HG02642 (cell line): ENCODE data around the gene UPK2.

ENCODE experiments used
- ATAC-seq: cut with Tn5 transposase; IDR thresholded peaks from one replicate; pipeline ENCODE4 v1.9.1; 2021; ENCODE audit warnings: mild to moderate bottlenecking; ENCODE audit not compliant: unreplicated experiment, poor library complexity

Gene UPK2

DNA sequence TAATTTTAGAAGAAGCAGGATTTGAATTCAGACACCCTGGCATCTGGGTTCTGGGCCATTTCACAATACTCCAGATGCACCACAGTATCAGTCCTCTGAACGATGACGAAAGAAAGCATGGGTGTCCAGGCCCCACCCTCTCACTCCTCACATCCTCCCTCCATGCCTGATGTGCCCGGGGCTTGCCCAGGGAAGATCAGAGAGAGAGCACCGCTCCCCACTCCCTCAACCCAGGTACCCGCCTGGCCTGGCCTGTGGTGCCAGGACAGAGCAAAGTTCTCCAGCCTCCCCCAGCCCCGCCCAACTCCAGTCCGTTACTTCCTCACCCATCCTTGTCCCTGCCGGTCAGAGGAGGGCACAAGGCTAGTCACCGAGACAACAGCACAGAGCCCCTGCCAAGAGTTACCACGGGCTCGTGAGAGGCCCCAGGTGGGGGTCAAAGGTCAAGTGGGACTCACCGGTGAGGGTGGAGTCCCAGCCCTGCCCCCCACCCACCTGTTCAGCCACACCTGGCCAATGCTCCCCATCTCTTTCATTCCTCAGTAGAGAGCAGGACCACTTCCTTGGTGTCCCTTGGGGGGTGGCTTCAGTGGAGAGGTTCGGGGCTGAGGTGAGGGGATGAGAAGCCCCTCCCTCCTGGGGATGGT, 38.5 kb upstream of the UPK2 start:
- ATAC-seq = no peak

DNA sequence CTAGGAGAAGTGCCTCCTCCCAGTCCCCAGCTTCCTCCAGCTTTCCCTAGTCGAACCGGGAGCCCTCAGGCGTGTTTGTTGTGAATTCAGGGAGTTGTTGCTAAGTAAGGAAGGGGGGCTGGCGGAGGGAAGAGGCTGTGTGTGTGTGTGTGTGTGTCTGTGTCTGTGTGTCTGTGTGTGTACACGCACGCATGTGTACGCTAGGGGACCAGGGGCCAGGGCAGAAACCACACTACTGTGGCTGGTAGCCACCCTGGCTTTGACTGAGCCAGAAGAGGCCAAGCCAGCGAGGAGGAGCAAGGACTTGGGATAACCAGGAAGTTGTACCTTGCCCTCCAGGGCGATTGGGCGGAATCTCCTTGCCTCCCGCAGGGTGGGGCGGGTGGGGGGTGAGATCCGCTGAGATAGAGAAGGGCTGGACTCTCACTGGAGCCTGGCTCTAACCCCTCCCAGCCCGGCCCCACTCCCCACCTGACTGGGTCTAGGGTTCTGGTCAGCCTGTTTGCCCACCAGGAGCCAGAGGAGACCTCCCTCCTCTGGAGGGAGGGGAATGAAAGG, 37.9 kb upstream of the UPK2 start:
- ATAC-seq = no peak

DNA sequence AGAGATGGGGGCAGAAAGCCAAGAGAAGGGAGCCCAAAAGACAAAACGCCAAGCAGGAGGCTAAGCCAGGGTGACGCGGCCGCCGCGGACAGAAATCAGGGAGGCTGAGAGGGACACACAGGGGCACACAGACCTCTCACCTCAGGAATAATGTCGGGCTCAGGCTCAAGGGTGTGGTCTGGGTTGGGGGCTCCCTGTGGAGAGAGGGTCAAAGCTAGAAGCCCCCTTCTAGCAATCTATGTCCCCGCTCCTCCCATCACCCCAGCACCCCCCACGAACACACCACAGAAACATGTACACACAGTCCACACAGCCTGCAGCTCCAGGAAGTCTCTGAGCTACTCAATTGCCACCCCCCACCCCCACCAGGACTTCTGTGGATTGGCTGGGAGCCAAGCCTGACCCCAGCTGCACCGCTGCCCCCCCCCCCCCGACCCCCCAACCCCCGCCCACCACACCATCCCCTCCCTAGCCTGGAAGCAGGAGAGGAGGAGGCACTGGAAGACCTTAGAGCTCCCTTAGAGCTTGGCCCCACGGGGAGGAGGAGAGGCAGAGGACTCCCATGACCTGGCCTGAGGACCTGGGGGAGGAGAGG, 37.3 kb upstream of the UPK2 start:
- ATAC-seq = no peak

DNA sequence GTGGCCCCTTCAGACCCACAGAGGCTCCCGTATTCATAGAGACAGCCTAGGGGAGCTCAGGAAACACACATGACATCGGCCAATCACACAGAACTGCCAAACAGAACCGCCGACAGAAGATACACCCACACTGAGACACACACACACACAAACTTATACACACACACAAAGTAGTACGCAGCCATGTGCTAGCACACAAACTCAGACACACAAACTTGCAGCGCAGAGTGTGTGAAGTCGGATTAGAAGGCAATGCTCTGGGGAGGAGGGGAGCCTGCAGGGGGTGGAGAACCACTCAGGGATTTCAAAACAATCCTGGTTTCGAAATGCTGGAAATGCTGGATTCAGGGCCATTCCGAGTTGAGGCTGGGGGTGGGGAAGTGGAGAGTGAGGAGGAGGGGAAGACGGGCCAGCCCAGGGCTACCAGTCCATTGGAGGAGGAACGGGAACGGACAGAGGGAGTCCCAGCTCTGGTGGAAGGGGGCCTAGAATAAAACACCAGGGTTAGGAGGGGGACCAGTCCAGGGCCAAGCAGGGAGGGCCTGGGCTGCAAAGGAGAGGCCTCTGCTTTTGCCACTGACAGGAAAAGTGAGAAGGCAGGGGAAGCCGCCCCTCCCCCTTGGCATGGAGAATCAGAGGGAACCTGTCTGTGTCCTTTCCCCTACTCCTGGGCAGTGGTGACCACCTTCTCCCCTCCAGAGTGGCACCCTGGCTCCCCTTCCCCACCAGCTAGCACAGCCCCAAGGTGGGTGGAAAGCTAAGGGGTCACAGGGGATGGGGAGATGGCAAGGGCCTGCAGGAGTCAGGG, 34.8 kb upstream of the UPK2 start:
- no peak for ATAC-seq

DNA sequence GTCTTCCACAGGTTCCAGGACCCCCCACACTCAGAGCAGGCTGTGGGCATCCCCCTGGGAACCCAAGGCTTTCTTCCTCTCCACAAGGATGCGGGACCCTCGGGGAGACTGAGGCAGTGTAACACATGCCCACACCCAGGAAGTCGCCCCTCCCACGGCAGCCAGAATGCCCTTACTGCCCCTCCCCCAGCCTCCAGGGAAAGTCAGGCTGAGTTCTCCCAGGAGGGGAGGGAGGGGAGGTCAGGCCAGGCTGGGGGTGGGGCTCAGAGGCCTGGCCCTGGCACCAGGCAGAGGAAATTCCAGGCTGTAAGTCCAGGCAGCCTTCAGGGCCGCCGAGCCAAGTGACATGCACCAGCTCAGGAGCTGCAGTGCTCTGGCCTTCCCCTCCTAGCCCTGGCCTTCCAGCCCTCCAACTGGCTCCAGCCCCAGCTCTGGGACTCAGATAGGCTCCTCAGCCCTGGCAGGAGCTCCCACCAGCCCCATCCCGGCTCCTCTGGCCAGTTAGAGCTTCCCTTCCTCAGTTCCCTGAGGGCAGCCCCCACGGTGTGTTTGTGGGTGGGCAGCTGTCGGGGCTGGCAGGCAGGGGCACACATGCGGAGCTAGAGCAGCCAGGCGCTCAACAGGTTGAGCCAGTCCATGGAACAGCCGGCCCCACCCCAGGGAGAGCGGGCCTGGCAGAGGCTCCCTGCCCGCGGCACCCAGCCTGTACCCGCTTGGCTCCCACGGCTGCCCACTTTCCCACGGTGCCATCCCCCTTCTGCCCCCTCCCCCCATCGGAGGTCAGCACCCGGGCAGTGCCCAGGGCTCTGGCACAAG, 34.0 kb upstream of the UPK2 start:
- ATAC-seq = no peak

DNA sequence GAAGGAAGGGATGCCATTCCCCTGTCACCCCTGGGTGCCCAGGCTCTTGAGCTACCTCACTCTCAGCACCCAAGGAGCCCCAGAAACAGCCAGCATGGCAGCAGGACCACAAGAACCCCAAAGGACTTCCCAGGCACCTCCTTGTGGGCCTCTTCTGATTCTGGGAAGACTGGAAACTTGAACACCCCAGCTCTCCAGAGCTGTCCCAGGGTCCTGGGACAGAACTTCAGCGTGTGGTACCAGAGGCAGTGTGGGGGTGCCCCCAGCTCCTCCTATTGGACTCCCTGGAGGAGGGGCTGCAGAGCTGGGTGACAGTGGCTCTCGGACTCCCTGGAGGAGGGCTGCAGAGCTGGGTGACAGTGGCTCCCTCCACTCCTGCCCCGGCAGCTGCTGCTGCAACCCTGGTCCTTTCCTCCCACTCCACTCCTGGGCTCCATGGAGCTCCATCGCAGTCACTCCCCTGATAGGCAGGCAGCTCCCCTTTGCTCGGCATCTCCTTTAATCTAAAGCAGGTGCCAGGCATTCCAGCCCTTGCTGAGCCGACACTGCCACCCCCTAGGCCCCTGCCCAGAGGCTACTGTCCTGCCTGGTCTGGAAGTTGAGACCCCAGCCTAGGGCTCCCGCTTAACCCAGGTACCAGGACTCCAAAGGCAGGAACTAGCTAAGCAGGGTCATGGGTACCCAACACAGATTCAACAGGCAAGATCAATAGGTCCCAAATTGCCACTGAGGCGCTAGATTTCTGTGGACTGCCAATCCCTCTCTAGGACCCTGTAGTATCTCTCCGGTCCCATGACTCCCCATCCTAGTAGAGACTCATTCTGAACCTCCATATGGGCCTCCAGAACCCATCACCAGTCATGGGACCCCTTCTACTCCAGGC, 33.1 kb upstream of the UPK2 start:
- no peak for ATAC-seq

DNA sequence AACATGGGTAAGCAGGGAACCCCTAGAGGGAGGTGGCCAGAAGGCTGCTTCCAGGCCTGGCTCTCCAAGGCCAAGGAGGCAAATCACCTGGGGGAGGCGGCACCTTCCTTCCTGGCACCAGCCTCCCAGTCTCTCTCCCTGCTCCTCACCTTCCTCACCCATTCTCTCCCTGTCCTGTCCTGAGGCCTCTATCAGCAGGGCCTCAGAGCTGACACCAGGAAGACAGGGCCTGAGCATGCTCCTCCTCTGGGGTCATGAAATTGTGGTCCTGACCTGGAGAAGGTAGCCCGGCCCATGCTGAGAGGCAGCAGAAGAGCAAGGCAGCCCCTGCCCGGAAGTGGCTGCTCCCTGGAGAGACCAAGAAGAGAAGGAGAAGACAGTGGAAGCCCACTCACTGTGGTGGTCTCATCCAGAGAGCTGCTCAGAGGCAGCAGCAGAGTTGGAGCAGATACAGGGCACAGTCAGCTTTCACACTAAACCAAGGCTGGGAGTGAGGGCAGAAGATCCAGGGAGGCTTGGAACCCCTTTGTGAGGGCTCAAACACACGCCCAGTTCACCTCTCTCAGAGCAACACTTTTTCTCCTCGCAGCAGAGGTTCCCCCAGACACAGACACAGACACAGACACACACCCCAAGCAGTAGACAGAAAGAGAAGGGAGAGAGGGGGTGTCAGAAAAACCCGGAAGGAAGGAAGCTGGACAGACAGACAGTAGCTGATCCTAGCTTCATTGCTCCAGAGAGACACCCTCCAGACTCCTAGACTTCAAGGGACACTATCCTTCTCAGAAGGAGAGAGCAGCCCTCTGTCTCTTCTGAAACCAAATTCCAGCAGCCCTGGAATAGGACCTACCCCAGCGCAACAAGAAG, 32.1 kb upstream of the UPK2 start:
- ATAC-seq = no peak

DNA sequence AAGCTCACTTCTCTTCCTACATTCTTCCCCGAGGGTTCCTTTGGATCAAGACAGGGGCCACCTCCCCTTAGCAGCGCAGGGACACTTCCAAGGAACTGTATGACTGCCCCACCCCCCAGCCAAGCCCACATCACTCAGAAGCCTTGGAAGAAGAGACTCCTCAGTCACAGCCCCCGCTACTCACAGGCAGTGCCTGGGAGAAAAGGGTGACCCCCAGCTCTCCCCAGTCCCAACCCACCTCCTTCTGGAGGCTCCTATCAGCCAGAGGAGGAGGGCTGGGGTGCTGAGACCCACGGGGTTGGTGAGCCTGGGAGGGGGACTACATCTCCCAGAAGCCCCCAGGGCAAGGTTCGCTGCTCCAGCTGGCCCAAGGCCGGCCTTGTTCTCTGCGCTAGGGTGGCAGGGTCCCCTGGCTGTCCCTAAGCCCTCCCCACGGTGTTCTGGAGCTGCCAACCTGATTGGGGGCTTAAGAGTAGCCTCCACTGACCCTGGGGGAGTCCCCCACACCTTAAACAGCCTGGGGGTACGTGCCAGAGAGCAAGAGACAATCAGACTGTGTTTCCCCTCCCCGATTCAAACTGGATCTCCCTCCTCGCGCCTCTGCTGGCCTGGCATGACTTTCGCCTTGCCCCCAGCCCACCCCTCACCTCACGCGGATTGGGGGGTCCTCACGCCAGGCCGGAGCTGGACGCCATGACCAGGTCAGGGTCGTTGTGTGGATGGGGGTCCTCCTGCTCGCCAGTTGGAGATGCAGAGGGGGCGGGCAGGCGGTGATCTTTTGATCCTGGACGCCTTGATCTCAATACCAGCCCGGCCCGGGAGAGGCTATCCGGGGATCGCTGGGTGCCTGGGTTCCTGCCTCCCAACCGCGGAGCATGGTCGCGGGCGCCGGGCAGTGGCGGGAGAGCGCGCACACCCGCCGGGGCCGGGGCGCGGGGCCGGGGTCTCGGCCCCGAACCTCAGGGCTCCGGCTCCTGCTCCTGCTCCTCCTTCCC, 31.2 kb upstream of the UPK2 start:
- no peak for ATAC-seq

DNA sequence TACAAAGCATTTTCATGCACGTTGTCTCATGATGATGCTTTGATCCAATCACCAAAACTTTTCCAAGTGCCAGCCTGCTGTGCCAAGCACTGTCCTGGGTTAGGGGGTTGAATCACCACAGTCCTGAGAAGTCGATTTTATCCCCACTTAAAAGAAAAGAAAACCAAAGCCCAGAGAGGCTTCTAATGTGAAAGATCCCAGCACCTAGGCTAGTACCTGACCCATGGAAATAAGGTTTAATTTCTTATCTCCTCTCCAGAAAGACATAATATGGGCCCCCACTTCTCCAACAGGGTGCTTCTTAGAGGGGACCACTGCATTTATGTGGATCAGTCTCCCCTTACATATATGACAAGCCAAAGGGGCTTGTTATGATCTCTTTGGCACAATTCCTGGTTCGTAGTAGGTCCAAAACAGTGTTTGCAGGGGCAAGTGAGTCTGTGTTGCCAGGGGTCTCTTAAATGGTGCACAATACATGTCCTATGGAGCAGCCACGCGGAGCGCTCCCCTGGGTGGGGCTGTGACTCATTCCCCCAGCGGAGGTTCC, 28.5 kb upstream of the UPK2 start:
- no peak for ATAC-seq

DNA sequence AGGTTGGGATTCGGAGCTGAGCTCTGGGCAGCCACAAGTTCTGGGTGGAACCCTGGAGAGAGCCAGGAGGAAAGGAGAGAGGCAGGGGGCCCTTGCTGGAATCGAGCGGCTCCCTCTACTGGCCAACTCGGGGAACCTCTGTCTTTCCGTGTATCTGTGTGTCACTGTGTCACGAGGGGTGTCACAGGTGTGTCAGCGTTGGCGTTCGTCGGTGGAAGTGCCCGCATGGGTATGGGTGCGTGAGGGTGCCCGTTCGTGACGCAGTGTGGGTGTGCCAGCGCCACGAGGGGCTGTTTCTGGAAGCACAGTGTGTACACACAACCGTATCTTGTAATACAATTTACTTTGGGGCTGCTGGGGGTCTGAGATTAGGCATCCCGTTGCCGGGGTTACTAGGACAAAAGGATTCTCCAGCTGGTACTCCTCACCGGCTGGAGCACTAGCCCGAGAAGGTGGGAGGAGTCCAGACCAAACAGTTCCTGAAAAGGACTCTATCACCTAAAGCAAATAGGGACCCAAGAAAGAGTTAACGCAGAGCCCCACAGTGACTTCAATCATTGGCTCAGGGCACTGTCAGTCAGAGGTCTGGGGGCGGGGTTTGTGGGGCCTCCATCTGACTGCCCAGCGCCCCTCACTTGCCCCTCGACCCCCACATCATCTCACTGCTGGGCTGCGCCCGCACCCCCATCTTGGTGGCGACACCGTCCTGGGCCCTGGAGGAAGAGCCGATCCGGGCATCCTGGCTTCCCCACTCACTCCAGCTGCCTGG, 27.8 kb upstream of the UPK2 start:
- ATAC-seq = peak; percentile 38

DNA sequence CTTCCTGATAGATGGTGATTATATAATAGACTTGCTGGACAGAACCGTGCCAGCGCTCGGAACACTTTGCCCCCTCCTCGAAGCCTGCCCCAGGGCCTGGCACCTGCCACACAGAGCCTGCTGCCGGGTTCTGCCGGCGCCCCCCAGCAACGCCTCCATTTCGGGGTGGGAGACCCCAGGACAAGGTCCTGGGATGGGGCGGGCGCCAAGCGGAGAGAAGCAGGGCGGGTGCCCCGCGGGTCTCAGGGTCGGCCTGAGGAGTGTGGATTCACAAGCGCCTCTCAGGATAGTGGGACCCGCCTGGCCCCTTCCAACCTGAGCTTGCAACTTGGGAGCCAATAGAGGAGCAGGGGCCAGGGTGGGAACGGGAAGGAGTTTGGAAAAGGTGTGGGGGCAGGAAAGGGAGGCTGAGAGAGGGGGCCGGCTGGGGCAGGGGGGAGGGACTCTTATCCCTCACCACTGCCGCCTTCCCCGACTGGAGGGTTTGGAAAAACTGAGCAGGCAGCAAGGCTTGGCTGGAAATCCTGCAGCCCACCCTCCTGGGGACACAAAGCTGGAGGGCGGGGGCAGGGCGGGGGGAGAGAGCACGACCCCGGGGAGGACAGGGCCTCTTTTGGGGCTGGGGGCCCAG, 27.1 kb upstream of the UPK2 start:
- ATAC-seq = no peak

DNA sequence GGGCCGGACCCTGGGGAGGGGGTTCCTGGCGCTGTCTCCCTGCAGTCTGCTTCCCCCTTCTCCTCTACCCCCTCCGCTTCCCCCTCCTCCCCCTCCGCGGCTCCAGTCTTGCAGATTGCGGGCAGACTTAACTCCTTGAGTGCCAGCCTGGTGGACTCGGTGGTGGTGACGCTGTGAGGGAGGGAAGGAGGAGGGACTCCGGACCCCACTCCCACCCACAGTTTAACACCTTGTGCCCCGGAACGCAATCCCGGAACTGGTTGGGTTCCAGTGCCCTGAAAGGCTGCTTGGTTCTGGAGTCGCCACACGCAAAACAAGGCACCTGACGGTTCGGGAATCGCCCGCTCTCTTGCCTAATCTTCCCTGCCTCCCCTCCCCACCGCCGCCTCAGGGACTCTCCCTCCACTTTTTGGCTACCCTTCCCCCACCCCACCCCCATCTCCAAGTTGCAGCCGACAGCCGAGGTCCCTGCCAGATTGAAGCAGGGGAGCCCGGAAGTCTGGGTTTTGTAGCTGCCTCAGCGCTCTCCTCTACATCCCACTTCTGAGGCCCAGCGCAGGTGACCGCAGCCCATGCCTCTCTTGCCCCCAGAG, 26.5 kb upstream of the UPK2 start:
- no peak for ATAC-seq

DNA sequence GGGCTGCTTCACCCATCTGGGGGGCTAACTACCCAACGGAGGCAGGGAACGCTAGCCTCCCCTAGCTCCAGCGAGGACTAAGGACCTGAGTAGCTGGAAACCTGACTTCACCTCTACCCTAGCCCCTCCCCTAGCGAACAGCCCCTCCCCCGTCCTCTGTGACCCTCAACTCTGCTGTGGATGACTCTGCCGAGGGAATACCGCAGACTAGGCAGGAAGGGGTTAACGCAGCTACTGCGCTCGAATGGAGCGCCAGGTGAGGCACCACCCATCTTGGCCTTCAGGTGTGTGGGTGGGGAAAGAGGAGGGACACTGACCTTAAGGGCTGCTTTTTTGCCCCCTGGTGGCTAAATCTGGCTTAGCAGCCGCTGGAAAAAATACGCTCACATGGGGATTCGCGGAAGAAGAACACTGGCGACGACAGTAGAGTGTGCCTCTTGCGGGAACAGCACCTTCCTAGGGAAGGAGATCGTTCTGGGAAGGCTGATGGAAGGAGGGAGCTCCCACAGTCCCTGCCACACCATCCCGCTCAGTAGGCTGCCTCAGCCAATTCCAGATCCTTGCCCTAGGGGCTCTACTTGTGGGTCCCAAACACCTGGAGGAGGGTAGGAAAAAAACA, 25.9 kb upstream of the UPK2 start:
- no peak for ATAC-seq

DNA sequence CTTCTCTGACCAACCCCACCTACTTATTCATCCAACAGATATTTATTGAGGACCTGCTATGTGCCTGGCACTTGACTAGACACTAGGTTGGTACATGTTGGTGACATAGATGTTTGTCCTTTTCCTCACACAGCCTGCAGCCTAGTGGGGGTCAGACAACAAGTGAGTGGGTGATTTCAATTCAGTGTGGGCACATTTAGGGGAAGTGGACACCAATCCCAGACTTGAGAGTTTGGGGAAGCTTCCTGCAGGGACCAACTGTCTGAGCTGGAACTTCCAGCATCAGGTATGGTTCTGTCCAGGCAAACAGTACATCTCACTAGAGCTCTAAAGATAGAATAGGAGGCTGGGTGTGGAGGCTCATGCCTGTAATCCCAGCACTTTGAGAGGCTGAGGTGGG, 24.5 kb upstream of the UPK2 start:
- ATAC-seq = no peak

DNA sequence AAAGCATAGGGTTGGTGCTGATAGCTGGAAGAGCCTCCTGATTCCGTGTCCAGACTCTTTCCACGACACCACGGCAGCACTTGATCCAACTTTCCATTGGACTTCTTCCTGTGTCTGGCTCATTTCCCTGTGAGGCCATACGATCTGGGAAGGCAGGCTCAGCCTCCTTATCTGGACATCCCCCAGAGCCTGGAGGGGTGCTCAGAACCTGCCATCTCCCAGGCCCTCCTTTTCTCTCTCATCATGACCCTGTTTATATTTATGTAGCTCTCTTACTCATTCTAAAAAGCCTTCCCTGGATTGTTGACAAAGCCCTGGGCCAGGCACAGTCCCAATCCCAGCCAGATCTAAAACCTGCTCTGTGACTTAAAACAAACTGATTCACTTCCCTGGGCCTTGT, 22.6 kb upstream of the UPK2 start:
- ATAC-seq = no peak
